Measurements from ENCODE around the gene HPSE2.

HPSE2 gene

DNA sequence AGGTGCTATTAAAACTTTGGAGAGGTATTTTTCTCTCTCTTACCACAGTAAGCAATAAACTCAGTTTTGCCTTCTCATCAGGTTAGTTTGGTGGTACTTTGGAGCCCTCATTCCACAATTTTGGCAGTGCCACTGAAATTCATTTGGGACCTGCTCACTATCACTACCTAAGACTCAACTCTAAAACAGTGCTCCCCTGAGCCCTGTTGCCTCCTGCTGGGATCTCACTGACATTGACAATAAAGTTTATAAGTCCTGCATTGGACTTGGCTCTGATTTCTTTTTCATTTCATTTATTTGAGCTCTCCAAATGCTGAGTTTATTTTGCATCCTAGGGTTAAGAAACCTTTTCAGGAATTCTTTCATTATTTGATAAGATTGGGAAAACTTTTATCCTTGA lies 658.1 kb downstream of the HPSE2 start:
- TF ChIP-seq, protein P1, sequence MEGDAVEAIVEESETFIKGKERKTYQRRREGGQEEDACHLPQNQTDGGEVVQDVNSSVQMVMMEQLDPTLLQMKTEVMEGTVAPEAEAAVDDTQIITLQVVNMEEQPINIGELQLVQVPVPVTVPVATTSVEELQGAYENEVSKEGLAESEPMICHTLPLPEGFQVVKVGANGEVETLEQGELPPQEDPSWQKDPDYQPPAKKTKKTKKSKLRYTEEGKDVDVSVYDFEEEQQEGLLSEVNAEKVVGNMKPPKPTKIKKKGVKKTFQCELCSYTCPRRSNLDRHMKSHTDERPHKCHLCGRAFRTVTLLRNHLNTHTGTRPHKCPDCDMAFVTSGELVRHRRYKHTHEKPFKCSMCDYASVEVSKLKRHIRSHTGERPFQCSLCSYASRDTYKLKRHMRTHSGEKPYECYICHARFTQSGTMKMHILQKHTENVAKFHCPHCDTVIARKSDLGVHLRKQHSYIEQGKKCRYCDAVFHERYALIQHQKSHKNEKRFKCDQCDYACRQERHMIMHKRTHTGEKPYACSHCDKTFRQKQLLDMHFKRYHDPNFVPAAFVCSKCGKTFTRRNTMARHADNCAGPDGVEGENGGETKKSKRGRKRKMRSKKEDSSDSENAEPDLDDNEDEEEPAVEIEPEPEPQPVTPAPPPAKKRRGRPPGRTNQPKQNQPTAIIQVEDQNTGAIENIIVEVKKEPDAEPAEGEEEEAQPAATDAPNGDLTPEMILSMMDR (IDR thresholded peaks at IDR 0.05; ENCODE audit: insufficient read depth, low read length, poor library complexity, severe bottlenecking): no peak
- no peak for DNase-seq (ENCODE audit: extremely low read depth, insufficient read length)
- Histone ChIP-seq H3K4me3 (replicated peaks; ENCODE audit: low read depth, low read length) (no peak overlapping the region), H3K27me3 (replicated peaks; ENCODE audit: control insufficient read depth, insufficient read depth, low read length) (no peaks in the 10 kb centered on the region; the same call in 1 of the 2 replicates), H3K36me3 (ENCODE audit: control insufficient read depth, insufficient read depth, low read length) (no peaks in the 10 kb centered on the region)

DNA sequence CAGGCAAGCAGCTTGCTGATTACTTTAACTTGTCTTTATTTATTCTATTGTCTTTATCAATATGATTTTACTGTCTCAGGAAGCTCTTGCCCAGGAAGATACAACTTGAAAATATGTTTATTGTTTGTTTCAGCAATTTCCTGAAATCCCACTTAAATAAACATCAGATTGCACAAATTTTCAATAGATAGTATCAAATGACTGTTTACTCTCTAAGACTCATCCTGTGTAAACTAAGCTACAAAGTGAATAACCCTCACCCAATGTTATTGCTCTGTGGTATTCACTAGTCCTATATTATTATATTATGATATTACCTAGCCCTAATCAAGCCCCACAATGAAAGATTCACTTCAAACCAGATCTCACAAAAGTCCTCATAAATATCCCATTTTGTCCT lies 658.5 kb downstream of the HPSE2 start:
- Histone ChIP-seq H3K36me3 (ENCODE audit: control insufficient read depth, insufficient read depth, low read length) (no peaks in the 10 kb centered on the region), H3K4me3 (replicated peaks; ENCODE audit: low read depth, low read length) (no peak overlapping the region), H3K27me3 (replicated peaks; ENCODE audit: control insufficient read depth, insufficient read depth, low read length) (no peaks in the 10 kb centered on the region; the same call in 1 of the 2 replicates)
- TF ChIP-seq, protein P1 (IDR thresholded peaks at IDR 0.05; ENCODE audit: insufficient read depth, low read length, poor library complexity, severe bottlenecking): no peak
- DNase-seq (ENCODE audit: extremely low read depth, insufficient read length): no peak

DNA sequence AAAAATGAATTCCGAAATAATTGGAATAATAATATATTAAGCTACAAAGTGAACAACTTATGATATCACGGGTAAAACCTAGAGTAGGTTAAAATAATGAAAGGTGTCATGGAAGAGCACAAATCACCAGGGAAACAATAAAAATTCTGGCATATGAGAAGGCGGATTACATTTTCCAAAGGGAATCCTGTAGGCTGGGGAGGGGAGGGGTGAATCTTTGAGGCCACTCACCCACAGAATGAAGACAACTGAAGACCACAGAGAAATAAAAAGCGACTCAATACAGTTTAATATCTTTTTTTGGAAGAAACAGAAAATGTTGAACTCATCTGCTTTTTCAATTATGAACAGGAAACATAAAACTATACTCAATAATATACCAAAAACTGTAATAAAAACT lies 659.6 kb downstream of the HPSE2 start:
- TF ChIP-seq, protein P1 (IDR thresholded peaks at IDR 0.05; ENCODE audit: insufficient read depth, low read length, poor library complexity, severe bottlenecking): no peak
- H3K4me3 ChIP-seq (replicated peaks; ENCODE audit: low read depth, low read length): no peak overlapping the region
- DNase-seq (ENCODE audit: extremely low read depth, insufficient read length): no peak
- H3K36me3 ChIP-seq (ENCODE audit: control insufficient read depth, insufficient read depth, low read length): no peaks in the 10 kb centered on the region
- no peaks in the 10 kb centered on the region; the same call in 1 of the 2 replicates for H3K27me3 ChIP-seq (replicated peaks; ENCODE audit: control insufficient read depth, insufficient read depth, low read length)

DNA sequence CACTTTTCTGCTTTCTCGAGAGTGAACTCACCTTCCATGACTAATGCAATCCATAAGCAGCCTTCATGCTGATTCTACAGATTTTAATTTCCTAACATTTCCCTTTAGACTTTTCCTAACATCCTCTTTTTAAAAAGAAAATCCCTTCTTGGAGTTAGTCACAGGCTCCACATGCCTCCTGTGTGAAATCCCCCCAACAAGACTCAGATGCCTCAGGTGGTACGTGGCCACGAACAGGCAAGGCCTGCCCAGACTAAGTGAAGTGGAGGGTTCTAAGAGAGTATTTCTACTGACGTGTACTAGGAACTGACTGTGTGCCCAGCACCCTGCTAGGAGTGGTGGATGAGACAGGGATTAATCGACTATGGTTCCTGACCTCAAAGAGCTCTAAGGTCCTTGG lies 663.1 kb downstream of the HPSE2 start:
- no peak for DNase-seq (ENCODE audit: extremely low read depth, insufficient read length)

DNA sequence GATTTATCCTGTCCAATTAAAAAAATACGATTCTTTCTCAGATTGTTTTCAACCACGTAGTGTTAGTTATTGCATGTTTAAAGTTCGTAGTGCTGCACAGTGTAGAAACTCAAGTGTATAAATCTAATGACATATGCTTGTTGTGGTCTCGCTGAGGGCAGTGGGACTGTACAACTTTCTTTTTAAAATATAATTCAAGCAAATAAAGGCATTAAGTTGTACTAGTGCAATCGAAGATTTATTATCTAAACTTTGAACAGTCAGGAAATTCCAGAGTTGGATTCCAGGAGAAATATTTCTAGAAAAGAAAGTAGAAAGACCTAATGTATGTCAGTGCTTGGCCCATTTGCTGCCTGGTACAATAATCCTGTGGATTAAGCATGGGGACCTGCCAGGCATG lies 664.8 kb downstream of the HPSE2 start:
- no peak for DNase-seq (ENCODE audit: extremely low read depth, insufficient read length)
- H3K27me3 ChIP-seq (replicated peaks; ENCODE audit: control insufficient read depth, insufficient read depth, low read length): no peaks in the 10 kb centered on the region
- H3K36me3 ChIP-seq (ENCODE audit: control insufficient read depth, insufficient read depth, low read length): no peaks in the 10 kb centered on the region
- H3K4me3 ChIP-seq (replicated peaks; ENCODE audit: low read depth, low read length): no peak overlapping the region
- TF ChIP-seq, protein P1 (IDR thresholded peaks at IDR 0.05; ENCODE audit: insufficient read depth, low read length, poor library complexity, severe bottlenecking): no peak

More for the DNA sequence above, 663.1 kb downstream of the HPSE2 start:
- no peaks in the 10 kb centered on the region for H3K36me3 ChIP-seq (ENCODE audit: control insufficient read depth, insufficient read depth, low read length)
- H3K27me3 ChIP-seq (replicated peaks; ENCODE audit: control insufficient read depth, insufficient read depth, low read length): no peaks in the 10 kb centered on the region; the same call in 1 of the 2 replicates
- H3K4me3 ChIP-seq (replicated peaks; ENCODE audit: low read depth, low read length): no peak overlapping the region
- TF ChIP-seq, protein P1 (IDR thresholded peaks at IDR 0.05; ENCODE audit: insufficient read depth, low read length, poor library complexity, severe bottlenecking): no peak

DNA sequence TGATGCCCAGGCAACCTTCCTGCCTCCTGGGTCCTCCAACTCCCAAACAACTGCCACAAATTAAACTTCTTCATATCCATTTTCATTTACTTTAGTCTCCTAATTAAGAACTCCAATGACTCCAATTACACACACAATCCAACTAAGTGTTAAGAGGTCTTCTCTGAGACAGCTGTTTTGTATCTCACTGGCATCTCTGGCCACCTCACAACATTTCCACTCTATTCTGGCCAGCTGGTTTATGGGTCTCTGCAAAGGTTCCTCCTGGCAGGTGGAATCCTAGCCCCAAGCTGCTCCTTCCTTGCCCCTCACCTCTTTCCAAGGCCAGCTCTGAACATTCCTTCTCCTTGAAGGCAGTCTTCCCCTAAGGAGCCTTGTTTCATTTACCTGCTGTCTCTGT lies 665.8 kb downstream of the HPSE2 start:
- H3K27me3 ChIP-seq (replicated peaks; ENCODE audit: control insufficient read depth, insufficient read depth, low read length): no peaks in the 10 kb centered on the region
- TF ChIP-seq, protein P1 (IDR thresholded peaks at IDR 0.05; ENCODE audit: insufficient read depth, low read length, poor library complexity, severe bottlenecking): no peak
- H3K4me3 ChIP-seq (replicated peaks; ENCODE audit: low read depth, low read length): no peak overlapping the region
- DNase-seq (ENCODE audit: extremely low read depth, insufficient read length): no peak
- H3K36me3 ChIP-seq (ENCODE audit: control insufficient read depth, insufficient read depth, low read length): no peaks in the 10 kb centered on the region

Data from GM06990 (cell line).